ENCODE results near the gene CDC42BPA. TPM values are rescaled to one million over a fixed set of nuclear protein-coding genes. Genes with fewer than 3 reads are reported as not detected.

The CDC42BPA gene
- total and polyA plus RNA-seq, 2 donors (not counting 3 experiments of a cell fraction or from before 2014, with no cell fraction given): 26.1 to 92.6 TPM

DNA sequence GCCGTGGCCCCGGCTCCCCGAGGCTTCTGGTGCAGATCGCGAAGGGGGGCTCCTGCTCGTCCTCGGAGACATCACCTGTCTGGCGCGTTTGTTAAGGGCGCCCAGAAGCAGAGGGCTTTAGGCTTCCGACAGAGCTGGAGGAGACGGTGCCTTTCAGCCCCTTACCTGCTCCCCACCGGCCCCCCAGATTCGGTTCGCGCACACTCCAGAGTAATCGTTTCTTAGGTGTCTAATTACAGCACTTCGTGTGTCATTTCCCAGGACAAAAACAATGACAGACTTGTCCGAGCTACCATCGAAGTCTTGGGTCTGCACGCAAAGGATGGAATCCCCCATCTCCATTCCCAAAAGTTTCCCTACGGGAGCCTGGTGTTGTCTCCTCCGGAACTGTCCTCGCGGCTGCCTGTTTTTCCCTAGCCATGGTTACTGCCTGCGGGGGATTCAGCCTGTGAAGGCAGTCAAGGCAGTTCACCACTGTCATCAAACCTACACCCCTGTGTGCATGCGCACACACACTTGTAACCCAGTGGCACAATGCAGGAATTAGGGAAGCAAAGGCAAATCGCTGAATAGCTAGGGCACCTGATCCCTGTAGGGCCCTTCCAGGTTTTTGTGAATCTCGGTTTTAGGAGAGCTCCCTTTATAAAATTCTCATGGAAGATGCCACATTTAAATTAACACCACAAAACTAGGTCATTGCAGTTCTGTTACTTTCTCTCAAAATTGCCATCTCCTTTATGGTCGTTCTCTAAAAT lies 738 bp upstream of the CDC42BPA start:
- ChIA-PET CTCF (interaction anchor here (0.8 to 1.6 kb wide), 10 partner anchors 9 to 187 kb away, joined by 3 to 8 read pairs (median 4); no protein-coding TSS in a partner anchor), POLR2A (interaction anchor here (1.0 to 1.9 kb wide), 4 partner anchors 25 to 110 kb away, joined by 3 to 9 read pairs (median 6); no protein-coding TSS in a partner anchor)
- TF ChIP-seq POLR2AphosphoS5 (IDR thresholded peaks at IDR 0.05; ENCODE audit: insufficient read depth, low read depth, low read length) (no peak), EZH2 (IDR thresholded peaks at IDR 0.05; ENCODE audit: borderline replicate concordance, low read depth, low read length, severe bottlenecking) (no peak), GATA2 (IDR thresholded peaks at IDR 0.05; ENCODE audit: insufficient read depth, insufficient read length, low read depth, low read length) (no peak), MYC (IDR thresholded peaks at IDR 0.05; ENCODE audit: low read depth, low read length) (no peak), POLR2A (IDR thresholded peaks at IDR 0.05; ENCODE audit: low read depth, low read length) (no peak), FOS (IDR thresholded peaks at IDR 0.05; ENCODE audit: borderline replicate concordance, insufficient read depth, low read length) (no peak), JUN (IDR thresholded peaks at IDR 0.05; ENCODE audit: borderline replicate concordance, insufficient read depth, insufficient read length, low read depth) (no peak)
- TF ChIP-seq, protein P1, sequence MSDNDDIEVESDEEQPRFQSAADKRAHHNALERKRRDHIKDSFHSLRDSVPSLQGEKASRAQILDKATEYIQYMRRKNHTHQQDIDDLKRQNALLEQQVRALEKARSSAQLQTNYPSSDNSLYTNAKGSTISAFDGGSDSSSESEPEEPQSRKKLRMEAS (IDR thresholded peaks at IDR 0.05; ENCODE audit: insufficient read depth, insufficient read length): no peak
- TF ChIP-seq, protein P2, sequence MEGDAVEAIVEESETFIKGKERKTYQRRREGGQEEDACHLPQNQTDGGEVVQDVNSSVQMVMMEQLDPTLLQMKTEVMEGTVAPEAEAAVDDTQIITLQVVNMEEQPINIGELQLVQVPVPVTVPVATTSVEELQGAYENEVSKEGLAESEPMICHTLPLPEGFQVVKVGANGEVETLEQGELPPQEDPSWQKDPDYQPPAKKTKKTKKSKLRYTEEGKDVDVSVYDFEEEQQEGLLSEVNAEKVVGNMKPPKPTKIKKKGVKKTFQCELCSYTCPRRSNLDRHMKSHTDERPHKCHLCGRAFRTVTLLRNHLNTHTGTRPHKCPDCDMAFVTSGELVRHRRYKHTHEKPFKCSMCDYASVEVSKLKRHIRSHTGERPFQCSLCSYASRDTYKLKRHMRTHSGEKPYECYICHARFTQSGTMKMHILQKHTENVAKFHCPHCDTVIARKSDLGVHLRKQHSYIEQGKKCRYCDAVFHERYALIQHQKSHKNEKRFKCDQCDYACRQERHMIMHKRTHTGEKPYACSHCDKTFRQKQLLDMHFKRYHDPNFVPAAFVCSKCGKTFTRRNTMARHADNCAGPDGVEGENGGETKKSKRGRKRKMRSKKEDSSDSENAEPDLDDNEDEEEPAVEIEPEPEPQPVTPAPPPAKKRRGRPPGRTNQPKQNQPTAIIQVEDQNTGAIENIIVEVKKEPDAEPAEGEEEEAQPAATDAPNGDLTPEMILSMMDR (IDR thresholded peaks at IDR 0.05; ENCODE audit: extremely low read depth in 1 of 2, insufficient read depth in 1 of 2, low read depth in 1 of 2, low read length in 2 of 2): no peak
- dilution Hi-C loops (cut with MboI; ENCODE audit: extremely low pct_ligation_motif_present, low sequenced_read_pairs) (loop anchor here (25.0 kb wide), 1 partner anchor 118 kb away; no protein-coding TSS in a partner anchor), intact Hi-C loops (cut with micrococcal nuclease) (loop anchor here (1.0 to 5.0 kb wide), 7 partner anchors 32 to 327 kb away; no protein-coding TSS in a partner anchor)
- peak overlapping the region; percentile 92 for H3K27ac ChIP-seq (ENCODE audit: insufficient read depth, low read depth, low read length)
- peak overlapping the region; percentile 68 for H2AFZ ChIP-seq (ENCODE audit: low read depth, low read length)
- H3K4me1 ChIP-seq (ENCODE audit: control insufficient read depth, extremely low read depth, insufficient read depth, low read length): peaks cover 8% of the 10 kb centered on the region
- H3K4me3 ChIP-seq (replicated peaks in 1 of 3; ENCODE audit: insufficient read depth in 1 of 3, low read depth in 1 of 3, low read length in 3 of 3): peak overlapping the region; percentile 96 to 100 (median 97)
- peak overlapping the region; percentile 85 for H3K4me2 ChIP-seq (ENCODE audit: insufficient read depth, low read length)
- FAIRE-seq: peak; percentile 38
- TSS peak; percentile 25 for BruUV-seq (replicated peaks)
- H3K9ac ChIP-seq (replicated peaks; ENCODE audit: extremely low read depth, insufficient read depth, low read length): peak overlapping the region; percentile 99
- H3K9me3 ChIP-seq (replicated peaks; ENCODE audit: control insufficient read depth, insufficient read depth, low read length): no peaks in the 10 kb centered on the region
- H3K9me1 ChIP-seq (replicated peaks; ENCODE audit: control insufficient read depth, extremely low read depth, insufficient read depth, low read length): no peaks in the 10 kb centered on the region
- H3K79me2 ChIP-seq (ENCODE audit: control insufficient read depth, insufficient read depth, low read length): peaks cover 39% of the 10 kb centered on the region
- H3K36me3 ChIP-seq (ENCODE audit: control insufficient read depth in 2 of 2, extremely low read depth in 1 of 2, insufficient read depth in 2 of 2, low read length in 2 of 2): no peaks in the 10 kb centered on the region
- no peaks in the 10 kb centered on the region for H3K27me3 ChIP-seq (ENCODE audit: control insufficient read depth in 2 of 2, insufficient read depth in 2 of 2, low read length in 2 of 2)
- H4K20me1 ChIP-seq (replicated peaks; ENCODE audit: control insufficient read depth, extremely low read depth, insufficient read depth, low read length): no peaks in the 10 kb centered on the region
- peak; percentile 55 for DNase-seq (ENCODE audit: low read depth, low spot score)

Measured in endothelial cell of umbilical vein (primary cell).